Retinal pigment epithelial cell (primary cell): ENCODE results near the gene CALB2.

ENCODE experiments used
- DNase-seq: peaks from one replicate; pipeline ENCODE4 v3.0.0-alpha.2; 2010; ENCODE audit warnings: low read depth
- H3K4me3 ChIP-seq: 2 replicates; pipeline ENCODE4 v1.5.1; 2011; ENCODE audit warnings: mild to moderate bottlenecking, low read length, control low read depth, moderate library complexity
- CTCF ChIP-seq: conservative IDR thresholded peaks from 2 replicates; pipeline ENCODE4 v1.5.1; 2011; ENCODE audit warnings: low read depth, low read length, control low read depth, inconsistent platforms

Gene CALB2

DNA sequence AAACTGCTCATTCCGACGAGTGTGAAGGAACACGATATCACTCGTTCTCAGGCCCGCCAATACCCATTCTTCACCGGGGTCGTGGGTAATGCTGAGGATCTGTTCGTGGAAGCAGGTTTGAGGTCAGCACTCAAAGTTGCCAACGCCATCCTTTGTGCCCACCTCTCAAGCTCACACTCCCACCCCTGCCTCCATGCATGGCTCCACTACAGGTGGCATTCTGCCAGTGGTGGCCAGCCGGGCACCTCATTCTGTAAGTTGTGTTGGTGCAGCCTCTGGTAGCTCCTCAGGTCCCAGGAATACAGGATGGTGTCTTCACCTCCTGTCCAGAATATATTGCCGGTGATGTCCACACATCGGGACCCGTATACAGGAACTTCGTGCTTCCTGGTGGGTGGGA, 72.7 kb downstream of the CALB2 start:
- no peak for TF ChIP-seq CTCF

DNA sequence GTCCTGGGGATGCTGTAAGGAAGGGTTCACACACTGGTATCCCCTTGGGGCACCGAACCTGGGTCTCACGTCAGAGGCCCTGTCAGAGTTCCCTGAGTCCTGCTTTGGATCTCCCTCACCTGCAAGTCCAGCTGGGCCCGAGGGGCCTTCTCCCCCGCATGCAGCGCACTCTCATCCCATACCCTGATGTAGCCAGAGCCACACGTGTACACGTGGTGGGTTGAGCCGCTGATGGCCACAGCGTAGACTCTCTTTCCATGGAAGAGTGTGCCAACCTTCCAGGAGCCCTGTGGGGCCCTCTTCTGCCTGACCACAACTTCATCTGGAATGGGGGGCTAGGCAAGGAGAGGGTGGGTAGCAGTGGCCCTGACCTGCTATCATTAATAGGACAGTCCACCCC, 73.5 kb downstream of the CALB2 start:
- no peak for DNase-seq
- TF ChIP-seq CTCF: no peak
- no peak overlapping the region for H3K4me3 ChIP-seq

More for the DNA sequence above, 72.7 kb downstream of the CALB2 start:
- H3K4me3 ChIP-seq: no peak overlapping the region
- no peak for DNase-seq

DNA sequence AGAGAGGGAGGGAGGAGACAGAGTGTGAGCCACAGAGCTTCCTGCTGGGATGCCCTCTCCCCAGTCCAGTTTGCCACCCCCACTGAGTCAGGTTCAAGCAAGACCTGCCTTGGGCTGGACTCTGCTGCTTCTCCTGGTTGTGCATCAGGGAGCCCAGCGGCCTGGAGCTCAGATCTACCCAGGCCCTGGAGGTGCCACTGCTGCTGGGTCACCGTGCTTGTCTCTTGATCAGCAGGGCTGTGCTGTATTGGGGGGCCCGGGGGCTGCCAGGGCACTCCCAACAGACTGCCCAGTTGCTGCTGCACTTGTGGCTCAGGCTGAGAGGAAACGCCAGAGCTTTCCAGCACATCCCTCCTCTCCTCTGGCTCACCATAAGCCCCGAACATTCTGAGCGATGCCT, 74.4 kb downstream of the CALB2 start:
- DNase-seq: no peak
- no peak for TF ChIP-seq CTCF
- no peak overlapping the region for H3K4me3 ChIP-seq

GRCh38 chr16:71436473-71436872, 78.0 kb downstream of the CALB2 start:
- no peak for TF ChIP-seq CTCF
- no peak overlapping the region for H3K4me3 ChIP-seq
- DNase-seq: no peak

GRCh38 chr16:71439523-71439922, 81.0 kb downstream of the CALB2 start:
- no peak for DNase-seq
- no peak for TF ChIP-seq CTCF
- no peak overlapping the region for H3K4me3 ChIP-seq
